ENCODE data around the gene TRERF1.

TRERF1 gene

GRCh38 chr6:42224222-42225028, 227.3 kb downstream of the TRERF1 start (continued):
- TF ChIP-seq ZNF366 (tag by site-specific recombination; conservative IDR thresholded peaks at IDR 0.05), result peak; percentile 81
- 0 out of 2 replicates have a peak, but pooled peaks have one; percentile 13 for TF ChIP-seq ZNF132 (tag by site-specific recombination; IDR thresholded peaks at IDR 0.05; ENCODE audit: borderline replicate concordance)
- peak; percentile 94 for TF ChIP-seq ZNF629 (tag by site-specific recombination; IDR thresholded peaks at IDR 0.05)
- peak; percentile 29 for TF ChIP-seq ZIC2 (tag by site-specific recombination; IDR thresholded peaks at IDR 0.05)
- no peak for TF ChIP-seq PBX3 (CRISPR knock-in tag; IDR thresholded peaks at IDR 0.05)
- no peak for TF ChIP-seq ZNF747 (tag by site-specific recombination; IDR thresholded peaks at IDR 0.05)

DNA sequence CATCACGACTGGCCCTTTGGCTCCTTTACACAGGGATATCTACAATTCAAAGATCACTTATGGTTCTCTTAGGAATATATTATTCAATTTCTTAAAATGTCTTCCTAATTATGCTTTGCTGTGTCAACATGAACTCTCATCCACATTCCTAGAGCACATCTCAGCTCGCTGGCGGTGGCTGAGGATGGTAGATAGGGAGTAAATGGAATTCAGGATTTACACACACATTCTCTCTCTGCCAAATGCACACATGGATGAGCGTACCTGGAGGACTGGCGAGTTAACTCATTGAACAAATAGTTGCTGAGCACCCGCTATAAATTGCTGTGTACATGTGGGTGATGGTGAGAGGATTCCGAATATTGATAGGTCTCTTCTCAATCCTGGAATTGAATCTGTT, 229.3 kb downstream of the TRERF1 start:
- Histone ChIP-seq H3K4me3 (ENCODE audit: low read depth, low read length) (no peak overlapping the region), H3K36me3 (ENCODE audit: control insufficient read depth in 2 of 2, insufficient read depth in 1 of 2, low read length in 2 of 2) (no peaks in the 10 kb centered on the region), H3K27ac (ENCODE audit: extremely low read depth, low read depth, low read length) (no peak overlapping the region), H3K4me1 (ENCODE audit: control insufficient read depth, insufficient read depth, low read length) (peaks cover 16% of the 10 kb centered on the region), H3K9me3 (ENCODE audit: control insufficient read depth, insufficient read depth, low read depth, low read length) (no peaks in the 10 kb centered on the region)
- POLR2A ChIA-PET, result interaction anchor here (0.7 kb wide), 1 partner anchor 668 kb away, joined by 5 read pairs; a partner anchor contains a TSS
- TF ChIP-seq, protein P1, sequence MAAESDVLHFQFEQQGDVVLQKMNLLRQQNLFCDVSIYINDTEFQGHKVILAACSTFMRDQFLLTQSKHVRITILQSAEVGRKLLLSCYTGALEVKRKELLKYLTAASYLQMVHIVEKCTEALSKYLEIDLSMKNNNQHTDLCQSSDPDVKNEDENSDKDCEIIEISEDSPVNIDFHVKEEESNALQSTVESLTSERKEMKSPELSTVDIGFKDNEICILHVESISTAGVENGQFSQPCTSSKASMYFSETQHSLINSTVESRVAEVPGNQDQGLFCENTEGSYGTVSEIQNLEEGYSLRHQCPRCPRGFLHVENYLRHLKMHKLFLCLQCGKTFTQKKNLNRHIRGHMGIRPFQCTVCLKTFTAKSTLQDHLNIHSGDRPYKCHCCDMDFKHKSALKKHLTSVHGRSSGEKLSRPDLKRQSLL (tag by site-specific recombination; IDR thresholded peaks at IDR 0.05), result no peak
- CTCF ChIA-PET, result interaction anchor here (0.8 to 1.3 kb wide), 3 partner anchors 8 to 136 kb away, joined by 3 to 6 read pairs (median 4); no protein-coding TSS in a partner anchor

DNA sequence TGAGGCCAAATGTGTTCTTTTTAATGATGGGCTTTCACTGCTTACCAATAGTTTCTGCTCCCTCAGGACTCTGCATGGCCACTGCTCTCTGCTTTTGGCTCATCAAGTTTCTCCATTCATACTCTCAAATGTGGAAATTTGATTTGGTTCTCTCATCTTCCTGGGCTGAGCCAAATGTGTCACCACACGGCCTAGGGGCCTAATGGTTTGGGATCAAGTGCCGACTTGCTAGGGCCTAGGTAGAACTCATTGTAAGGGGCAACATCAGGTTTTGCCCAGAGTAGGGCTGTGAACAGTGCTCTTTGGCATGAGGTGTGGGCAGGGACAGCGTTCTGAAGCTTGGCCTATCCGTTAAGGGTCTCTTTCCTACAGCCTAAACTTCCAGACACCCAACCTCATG, 230.2 kb downstream of the TRERF1 start:
- H3K36me3 ChIP-seq (ENCODE audit: control insufficient read depth in 2 of 2, insufficient read depth in 1 of 2, low read length in 2 of 2), result no peaks in the 10 kb centered on the region; a peak in 1 of 3 replicates
- no peak overlapping the region for H3K4me3 ChIP-seq (ENCODE audit: low read depth, low read length)
- no peak overlapping the region for H3K27ac ChIP-seq (ENCODE audit: extremely low read depth, low read depth, low read length)
- TF ChIP-seq, protein P2, sequence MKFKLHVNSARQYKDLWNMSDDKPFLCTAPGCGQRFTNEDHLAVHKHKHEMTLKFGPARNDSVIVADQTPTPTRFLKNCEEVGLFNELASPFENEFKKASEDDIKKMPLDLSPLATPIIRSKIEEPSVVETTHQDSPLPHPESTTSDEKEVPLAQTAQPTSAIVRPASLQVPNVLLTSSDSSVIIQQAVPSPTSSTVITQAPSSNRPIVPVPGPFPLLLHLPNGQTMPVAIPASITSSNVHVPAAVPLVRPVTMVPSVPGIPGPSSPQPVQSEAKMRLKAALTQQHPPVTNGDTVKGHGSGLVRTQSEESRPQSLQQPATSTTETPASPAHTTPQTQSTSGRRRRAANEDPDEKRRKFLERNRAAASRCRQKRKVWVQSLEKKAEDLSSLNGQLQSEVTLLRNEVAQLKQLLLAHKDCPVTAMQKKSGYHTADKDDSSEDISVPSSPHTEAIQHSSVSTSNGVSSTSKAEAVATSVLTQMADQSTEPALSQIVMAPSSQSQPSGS (tag by site-specific recombination; IDR thresholded peaks at IDR 0.05; ENCODE audit: low read depth), result no peak
- TF ChIP-seq KLF10 (tag by site-specific recombination; IDR thresholded peaks at IDR 0.05), result no peak
- CTCF ChIA-PET, result interaction anchor here (1.2 kb wide), 1 partner anchor 9 kb away, joined by 6 read pairs; no protein-coding TSS in a partner anchor
- H3K9me3 ChIP-seq (ENCODE audit: control insufficient read depth, insufficient read depth, low read depth, low read length), result no peaks in the 10 kb centered on the region
- POLR2A ChIA-PET, result no interaction called here
- H3K4me1 ChIP-seq (ENCODE audit: control insufficient read depth, insufficient read depth, low read length), result peaks cover 12% of the 10 kb centered on the region

GRCh38 chr6:42220807-42221206, 230.9 kb downstream of the TRERF1 start:
- Histone ChIP-seq H3K4me3 (ENCODE audit: low read depth, low read length) (no peak overlapping the region), H3K9me3 (ENCODE audit: control insufficient read depth, insufficient read depth, low read depth, low read length) (no peaks in the 10 kb centered on the region), H3K36me3 (ENCODE audit: control insufficient read depth in 2 of 2, insufficient read depth in 1 of 2, low read length in 2 of 2) (no peaks in the 10 kb centered on the region; a peak in 1 of 3 replicates), H3K27ac (ENCODE audit: extremely low read depth, low read depth, low read length) (no peak overlapping the region), H3K4me1 (ENCODE audit: control insufficient read depth, insufficient read depth, low read length) (peaks cover 6% of the 10 kb centered on the region; the same call in 1 of the 2 replicates)
- ChIA-PET POLR2A (no interaction called here), CTCF (interaction anchor here (0.6 kb wide), 2 partner anchors 316 to 337 kb away, joined by 3 to 4 read pairs; no protein-coding TSS in a partner anchor)
- TF ChIP-seq, protein P2 (tag by site-specific recombination; IDR thresholded peaks at IDR 0.05; ENCODE audit: low read depth), result no peak
- peak; percentile 58 for TF ChIP-seq ZNF341 (tag by site-specific recombination; IDR thresholded peaks at IDR 0.05; ENCODE audit: low read depth)
- TF ChIP-seq HOXD13 (CRISPR knock-in tag; IDR thresholded peaks at IDR 0.05; ENCODE audit: borderline replicate concordance), result no peak
